ENCODE measurements around the gene C19orf53.
"Not testable (repeated sequence)": the region's sequence is repeated elsewhere in the genome, so short reads cannot be mapped to it uniquely, and the experiment has no call there.

C19orf53 gene

DNA sequence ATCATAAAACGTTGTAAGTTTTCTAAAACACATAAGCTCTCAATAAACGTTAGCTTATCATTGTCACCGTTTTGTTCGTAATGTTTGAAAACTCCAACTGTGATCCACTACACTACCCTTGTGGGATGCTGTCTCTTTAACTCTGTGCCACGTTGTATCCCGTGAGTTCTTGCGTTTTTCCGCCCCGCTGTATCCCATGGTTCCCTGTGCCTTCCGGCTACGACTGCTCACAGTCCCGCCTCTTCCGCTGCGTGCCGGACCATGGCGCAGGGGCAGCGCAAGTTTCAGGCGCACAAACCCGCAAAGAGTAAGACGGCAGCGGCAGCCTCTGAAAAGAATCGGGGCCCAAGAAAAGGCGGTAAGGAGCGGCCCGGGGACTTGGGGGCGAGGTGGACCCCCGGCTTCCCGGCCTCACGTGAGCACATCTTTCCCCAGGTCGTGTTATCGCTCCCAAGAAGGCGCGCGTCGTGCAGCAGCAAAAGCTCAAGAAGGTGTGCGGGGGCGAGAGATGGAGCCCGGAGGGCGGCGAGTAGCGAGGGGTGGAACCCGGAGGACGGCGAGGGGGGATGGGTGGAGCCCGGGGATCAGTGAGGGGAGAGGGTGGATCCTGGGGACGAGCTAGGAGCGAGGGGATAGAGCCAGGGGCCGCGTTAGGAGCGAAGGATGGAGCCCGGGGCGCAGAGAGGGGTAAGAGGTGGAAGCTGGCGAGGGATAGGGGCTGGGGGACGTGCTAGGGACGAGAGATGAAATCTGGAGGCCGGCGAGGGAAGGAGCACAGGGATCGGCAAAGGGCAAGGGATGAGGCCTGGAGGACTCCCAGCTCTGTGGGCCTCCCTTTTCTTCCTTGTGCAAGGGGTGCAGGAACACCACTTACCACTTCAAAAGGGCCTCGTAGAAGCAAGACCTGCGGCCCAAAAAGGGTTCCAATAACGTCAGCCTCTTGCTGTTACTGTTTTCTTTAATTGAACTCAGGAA is at the start of gene C19orf53:
C19orf53 (plus strand) TSS at position 240 of the 975 bp plus-strand sequence; CDS start at position 262, 22 bp downstream.
- peak; percentile 79 to 82 for DNase-seq (ENCODE audit: low read depth in 2 of 2)

DNA sequence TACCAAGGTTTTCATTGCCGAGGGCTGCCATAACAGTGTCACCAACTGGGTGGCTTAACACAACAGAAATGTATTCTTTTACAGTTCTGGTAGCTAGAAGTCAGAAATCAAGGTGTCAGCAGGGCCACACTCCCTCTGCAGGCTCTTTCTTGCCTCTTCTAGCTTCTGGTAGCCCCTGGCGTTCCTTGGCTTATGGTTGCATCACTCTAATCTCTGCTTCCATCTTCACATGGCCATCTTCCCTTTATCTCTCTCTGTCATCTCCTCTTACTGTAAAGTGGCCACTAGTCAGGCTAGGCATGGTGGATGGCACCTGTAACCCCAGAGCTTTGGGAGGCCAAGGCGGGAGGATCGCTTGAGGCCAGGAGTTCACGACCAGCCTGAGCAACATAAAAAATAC is 47.9 kb upstream of the C19orf53 start:
- DNase-seq (ENCODE audit: low read depth in 2 of 2): no peak

- no peak for DNase-seq (ENCODE audit: low read depth in 2 of 2)
These were observed 46.5 kb upstream of the C19orf53 start for GRCh38 chr19:13727798-13728197.

DNA sequence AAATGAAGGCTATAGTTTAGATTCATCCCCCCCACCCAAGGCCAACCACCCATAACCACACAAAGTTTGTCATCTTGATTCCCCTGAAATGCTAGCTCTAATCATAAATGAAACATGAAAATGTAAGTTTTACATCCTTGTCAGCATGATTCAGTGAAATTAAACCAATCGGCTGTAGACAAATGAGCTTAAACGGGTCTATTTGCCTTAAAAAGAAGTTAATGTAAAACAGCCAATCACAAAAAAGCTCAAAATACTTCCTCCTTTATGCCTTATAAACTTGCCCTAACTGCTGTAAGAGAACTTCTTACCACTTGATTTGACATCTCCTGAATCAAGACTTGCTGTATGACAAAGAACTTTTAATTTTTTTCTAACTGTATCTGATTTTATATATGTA is 44.4 kb upstream of the C19orf53 start:
- DNase-seq (ENCODE audit: low read depth in 2 of 2): no peak

DNA sequence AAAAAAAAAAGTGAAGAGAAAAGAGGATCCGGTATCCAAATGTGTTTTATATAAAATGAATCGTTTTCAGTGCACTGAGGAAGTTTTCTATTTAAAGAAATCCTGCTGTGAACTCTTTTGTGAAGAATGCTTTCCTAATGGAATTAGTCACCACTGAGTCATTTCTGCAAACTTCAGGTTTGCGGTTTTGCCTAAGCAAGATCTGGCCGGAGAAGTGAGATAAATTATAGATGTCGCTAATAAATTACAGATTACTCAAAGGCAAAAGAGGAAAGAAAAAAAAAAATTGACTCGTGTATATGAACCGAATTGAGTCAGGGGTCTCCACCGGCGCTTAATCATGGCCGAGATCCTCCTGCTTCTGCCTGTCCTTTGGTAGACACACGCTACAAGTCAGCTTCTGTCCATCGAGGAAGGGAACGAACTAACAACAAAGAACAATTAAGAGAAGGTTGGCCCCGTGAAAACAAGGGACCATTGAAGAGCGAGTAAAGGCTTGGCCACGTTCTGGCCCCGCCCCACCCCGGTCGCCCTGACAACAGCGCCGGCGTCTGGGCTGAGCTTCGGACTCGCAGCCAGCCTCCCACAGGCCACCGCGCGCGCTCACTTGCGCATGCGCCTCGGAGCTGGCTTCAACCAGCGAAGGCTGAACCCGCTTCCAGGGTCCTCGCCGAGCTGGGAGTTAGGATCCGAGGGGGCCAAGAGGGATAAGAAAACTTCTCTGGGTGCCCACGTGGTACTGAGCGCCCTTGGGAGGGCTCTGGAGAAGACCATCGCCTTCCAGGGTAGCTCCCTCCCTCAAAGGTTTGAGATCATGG is 42.9 kb upstream of the C19orf53 start:
- DNase-seq (ENCODE audit: low read depth in 2 of 2): peak; percentile 92 to 97

GRCh38 chr19:13732337-13732736 is 41.9 kb upstream of the C19orf53 start:
- no peak for DNase-seq (ENCODE audit: low read depth in 2 of 2)

GRCh38 chr19:13734751-13735150 is 39.5 kb upstream of the C19orf53 start:
- no peak for DNase-seq (ENCODE audit: low read depth in 2 of 2)

DNA sequence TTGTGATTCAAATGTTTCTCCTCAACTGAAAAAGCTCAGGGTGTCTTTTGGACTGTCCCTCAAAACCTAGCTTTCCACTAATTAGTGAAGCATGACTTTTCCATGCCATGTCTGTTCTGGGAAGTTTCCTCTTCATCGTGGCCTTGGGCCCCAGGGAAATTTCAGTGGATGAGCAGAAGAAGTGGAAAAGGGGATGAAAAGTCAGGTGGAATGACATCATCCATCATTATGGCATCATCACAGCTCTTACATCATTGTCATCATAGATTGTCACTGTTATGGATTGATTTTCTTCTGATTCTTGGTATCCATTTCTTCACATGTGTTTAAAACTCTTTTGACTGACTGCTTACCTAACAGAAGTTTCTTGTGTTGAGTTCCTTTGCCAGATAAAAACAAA is 36.2 kb upstream of the C19orf53 start:
- DNase-seq (ENCODE audit: low read depth in 2 of 2): no peak

GRCh38 chr19:13741893-13742292 is 32.4 kb upstream of the C19orf53 start:
- DNase-seq (ENCODE audit: low read depth in 2 of 2): no peak

GRCh38 chr19:13742756-13743155 is 31.5 kb upstream of the C19orf53 start:
- no peak for DNase-seq (ENCODE audit: low read depth in 2 of 2)

DNA sequence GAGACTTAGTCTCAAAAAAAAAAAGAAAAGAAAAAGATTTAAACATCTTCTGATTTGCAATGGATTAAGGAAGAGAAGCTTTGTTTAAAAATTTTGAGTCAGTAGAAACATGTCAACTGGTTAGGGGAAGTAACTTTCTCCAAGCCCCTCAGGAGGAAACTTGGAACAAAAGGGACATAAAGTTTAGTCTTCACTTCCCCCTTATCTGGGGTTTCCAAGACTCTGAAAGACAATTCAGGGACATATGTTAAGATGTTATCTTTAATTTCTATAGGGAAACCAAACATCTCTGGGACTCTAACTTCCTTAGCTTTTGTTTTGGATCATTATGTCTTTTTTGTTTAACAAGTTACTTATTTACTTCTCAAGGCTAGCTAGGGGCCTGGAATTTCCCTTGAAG is 30.1 kb upstream of the C19orf53 start:
- no peak for DNase-seq (ENCODE audit: low read depth in 2 of 2)

DNA sequence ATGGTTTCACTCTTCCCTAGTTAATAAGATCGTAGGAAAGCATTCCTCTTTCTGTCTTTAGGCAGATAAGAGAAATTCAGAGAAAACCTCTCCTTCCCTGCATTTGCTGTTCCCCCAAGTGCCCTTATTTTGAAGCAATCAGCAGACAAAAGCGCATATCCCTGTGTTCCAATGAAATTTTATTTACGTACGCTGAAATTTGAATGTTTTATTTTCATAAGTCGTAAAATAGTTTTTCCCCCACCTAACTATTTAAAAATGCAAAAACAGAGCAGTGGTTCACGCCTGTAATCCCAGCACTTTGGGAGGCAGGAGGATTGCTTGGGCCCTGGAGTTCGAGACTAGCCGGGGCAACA is 27.2 kb upstream of the C19orf53 start:
- DNase-seq (ENCODE audit: low read depth in 2 of 2): no peak

- no peak for DNase-seq (ENCODE audit: low read depth in 2 of 2)
These were observed 26.0 kb upstream of the C19orf53 start for GRCh38 chr19:13748169-13748828.

DNA sequence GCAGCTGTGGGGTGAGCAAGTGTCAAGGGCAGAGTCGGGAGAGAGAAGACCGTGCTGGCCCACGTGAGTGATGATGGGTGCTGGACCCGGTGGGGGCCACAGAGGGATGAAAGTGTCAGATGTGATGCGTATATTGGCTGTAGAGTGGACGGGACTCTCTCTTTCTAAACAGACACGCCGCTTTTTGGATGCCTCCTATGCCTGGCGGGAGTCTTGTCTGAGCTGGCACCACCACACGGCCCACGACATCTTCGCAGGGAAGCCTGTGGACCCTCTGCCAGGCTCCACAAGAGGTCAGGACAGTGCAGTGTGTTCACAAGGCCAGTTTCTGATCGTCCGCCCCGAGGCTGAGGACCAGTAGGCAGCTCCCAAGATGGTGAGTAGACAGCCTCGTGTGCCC is 22.8 kb upstream of the C19orf53 start:
- no peak for DNase-seq (ENCODE audit: low read depth in 2 of 2)

DNA sequence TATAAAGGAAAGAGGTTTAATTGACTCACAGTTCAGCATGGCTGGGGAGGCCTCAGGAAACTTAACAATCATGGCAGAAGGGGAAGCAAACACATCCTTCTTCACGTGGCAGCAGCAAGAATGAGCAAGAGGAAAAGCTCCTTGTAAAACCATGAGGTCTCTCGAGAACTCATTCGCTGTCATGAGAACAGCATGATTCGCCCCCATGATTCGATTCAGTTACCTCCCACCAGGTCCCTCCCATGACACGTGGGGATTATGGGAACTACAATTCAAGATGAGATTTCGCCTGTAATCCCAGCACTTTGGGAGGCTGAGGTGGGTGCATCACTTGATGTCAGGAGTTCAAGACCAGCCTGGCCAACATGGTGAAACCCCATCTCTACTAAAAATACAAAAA is 20.6 kb upstream of the C19orf53 start:
- not testable (repeated sequence) for DNase-seq (ENCODE audit: low read depth in 2 of 2)

GRCh38 chr19:13756210-13756609 is 18.0 kb upstream of the C19orf53 start:
- no peak for DNase-seq (ENCODE audit: low read depth in 2 of 2)

- no peak for DNase-seq (ENCODE audit: low read depth in 2 of 2)
These were observed 16.2 kb upstream of the C19orf53 start for GRCh38 chr19:13757805-13758772.

DNA sequence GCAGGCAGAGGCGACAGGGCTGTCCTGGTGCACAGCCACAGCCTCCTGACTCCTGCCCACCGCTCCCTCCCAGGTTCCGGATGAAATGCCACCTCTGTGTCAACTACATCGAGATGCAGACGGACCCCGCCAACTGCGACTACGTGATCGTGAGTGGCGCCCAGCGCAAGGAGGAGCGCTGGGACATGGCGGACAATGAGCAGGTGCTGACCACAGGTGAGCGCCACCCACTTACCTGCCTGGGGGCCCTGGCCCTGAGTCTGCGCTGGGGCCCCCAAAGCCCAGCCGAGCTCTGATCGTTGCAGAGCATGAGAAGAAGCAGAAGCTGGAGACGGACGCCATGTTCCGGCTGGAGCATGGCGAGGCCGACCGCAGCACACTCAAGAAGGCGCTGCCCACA is 15.5 kb upstream of the C19orf53 start:
- DNase-seq (ENCODE audit: low read depth in 2 of 2): no peak

- DNase-seq (ENCODE audit: low read depth in 2 of 2): no peak
These were observed 12.8 kb upstream of the C19orf53 start for GRCh38 chr19:13761423-13761822.

DNA sequence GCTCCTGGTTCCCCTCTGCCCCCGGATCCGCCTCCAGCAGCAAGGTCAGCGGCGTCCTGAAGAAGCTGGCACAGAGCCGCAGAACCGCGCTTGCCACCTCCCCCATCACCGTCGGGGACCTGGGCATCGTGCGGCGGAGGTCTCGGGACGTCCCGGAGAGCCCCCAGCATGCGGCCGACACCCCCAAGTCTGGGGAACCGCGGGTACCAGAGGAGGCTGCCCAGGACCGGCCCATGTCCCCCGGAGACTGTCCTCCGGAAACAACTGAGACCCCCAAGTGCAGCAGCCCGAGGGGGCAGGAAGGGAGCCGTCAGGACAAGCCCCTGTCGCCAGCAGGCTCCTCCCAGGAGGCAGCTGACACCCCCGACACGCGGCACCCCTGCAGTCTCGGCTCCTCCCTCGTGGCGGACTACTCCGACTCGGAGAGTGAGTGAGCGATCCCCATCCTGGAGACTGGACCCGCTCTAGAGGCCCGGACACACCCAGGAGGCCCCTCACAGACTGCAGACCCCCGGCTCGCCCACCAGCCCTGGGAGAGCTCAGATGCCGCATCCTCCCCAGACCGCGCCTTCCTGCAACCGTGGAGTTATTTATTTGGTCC is 11.5 kb upstream of the C19orf53 start:
- DNase-seq (ENCODE audit: low read depth in 2 of 2): no peak

- no peak for DNase-seq (ENCODE audit: low read depth in 2 of 2)
These were observed 11.0 kb upstream of the C19orf53 start for GRCh38 chr19:13763265-13763664.
